ENCODE data around the gene POMGNT2.
"Not testable (repeated sequence)": the region's sequence is repeated elsewhere in the genome, so short reads cannot be mapped to it uniquely, and the experiment has no call there.

POMGNT2 gene

DNA sequence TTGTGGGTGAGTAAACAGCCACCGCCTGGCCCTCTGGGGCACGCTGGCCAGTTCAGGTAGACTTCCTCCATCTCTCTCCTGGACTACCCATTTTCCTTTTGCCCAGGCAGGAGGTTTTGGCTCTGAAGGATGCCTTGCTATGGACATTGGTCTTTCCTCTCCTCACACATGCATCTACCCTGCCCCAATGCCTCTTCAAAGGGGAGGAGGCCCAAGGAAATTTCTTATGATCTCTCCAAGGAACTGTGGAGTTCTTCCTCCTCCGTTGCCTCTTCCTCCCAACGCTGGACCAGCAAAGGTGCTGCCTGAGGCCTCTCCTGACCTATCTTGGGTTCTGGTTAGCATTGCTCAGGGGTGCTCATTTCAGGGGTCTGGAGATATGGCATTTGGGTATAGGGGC, 33.5 kb downstream of the POMGNT2 start:
- Histone ChIP-seq H3K27ac (ENCODE audit: extremely low read depth, low read depth, low read length) (no peak overlapping the region), H3K9me3 (ENCODE audit: control insufficient read depth, insufficient read depth, low read depth, low read length) (no peaks in the 10 kb centered on the region), H3K4me3 (ENCODE audit: low read depth, low read length) (no peak overlapping the region), H3K36me3 (ENCODE audit: control insufficient read depth in 2 of 2, insufficient read depth in 1 of 2, low read length in 2 of 2) (no peaks in the 10 kb centered on the region), H3K4me1 (ENCODE audit: control insufficient read depth, insufficient read depth, low read length) (no peaks in the 10 kb centered on the region)
- POLR2A ChIA-PET = no interaction called here
- TF ChIP-seq ZIC2 (tag by site-specific recombination; IDR thresholded peaks at IDR 0.05) (no peak), ZNF677 (tag by site-specific recombination; IDR thresholded peaks at IDR 0.05) (no peak), MYNN (tag by site-specific recombination; IDR thresholded peaks at IDR 0.05; ENCODE audit: borderline replicate concordance) (no peak), ZNF555 (tag by site-specific recombination; conservative IDR thresholded peaks at IDR 0.05) (no peak), ZNF341 (tag by site-specific recombination; IDR thresholded peaks at IDR 0.05; ENCODE audit: low read depth) (no peak), ZSCAN30 (tag by site-specific recombination; IDR thresholded peaks at IDR 0.05) (no peak), ZEB2 (tag by site-specific recombination; IDR thresholded peaks at IDR 0.05) (no peak), ZFP37 (tag by site-specific recombination; IDR thresholded peaks at IDR 0.05) (no peak), ZNF169 (tag by site-specific recombination; IDR thresholded peaks at IDR 0.05) (no peak), ZBTB48 (tag by site-specific recombination; IDR thresholded peaks at IDR 0.05) (no peak)
- TF ChIP-seq, protein P1, sequence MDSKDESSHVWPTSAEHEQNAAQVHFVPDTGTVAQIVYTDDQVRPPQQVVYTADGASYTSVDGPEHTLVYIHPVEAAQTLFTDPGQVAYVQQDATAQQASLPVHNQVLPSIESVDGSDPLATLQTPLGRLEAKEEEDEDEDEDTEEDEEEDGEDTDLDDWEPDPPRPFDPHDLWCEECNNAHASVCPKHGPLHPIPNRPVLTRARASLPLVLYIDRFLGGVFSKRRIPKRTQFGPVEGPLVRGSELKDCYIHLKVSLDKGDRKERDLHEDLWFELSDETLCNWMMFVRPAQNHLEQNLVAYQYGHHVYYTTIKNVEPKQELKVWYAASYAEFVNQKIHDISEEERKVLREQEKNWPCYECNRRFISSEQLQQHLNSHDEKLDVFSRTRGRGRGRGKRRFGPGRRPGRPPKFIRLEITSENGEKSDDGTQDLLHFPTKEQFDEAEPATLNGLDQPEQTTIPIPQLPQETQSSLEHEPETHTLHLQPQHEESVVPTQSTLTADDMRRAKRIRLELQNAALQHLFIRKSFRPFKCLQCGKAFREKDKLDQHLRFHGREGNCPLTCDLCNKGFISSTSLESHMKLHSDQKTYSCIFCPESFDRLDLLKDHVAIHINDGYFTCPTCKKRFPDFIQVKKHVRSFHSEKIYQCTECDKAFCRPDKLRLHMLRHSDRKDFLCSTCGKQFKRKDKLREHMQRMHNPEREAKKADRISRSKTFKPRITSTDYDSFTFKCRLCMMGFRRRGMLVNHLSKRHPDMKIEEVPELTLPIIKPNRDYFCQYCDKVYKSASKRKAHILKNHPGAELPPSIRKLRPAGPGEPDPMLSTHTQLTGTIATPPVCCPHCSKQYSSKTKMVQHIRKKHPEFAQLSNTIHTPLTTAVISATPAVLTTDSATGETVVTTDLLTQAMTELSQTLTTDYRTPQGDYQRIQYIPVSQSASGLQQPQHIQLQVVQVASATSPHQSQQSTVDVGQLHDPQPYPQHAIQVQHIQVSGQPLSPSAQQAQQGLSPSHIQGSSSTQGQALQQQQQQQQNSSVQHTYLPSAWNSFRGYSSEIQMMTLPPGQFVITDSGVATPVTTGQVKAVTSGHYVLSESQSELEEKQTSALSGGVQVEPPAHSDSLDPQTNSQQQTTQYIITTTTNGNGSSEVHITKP (tag by site-specific recombination; IDR thresholded peaks at IDR 0.05) = no peak
- CTCF ChIA-PET = interaction anchor here (1.3 kb wide), 1 partner anchor 14 kb away, joined by 3 read pairs; no protein-coding TSS in a partner anchor

DNA sequence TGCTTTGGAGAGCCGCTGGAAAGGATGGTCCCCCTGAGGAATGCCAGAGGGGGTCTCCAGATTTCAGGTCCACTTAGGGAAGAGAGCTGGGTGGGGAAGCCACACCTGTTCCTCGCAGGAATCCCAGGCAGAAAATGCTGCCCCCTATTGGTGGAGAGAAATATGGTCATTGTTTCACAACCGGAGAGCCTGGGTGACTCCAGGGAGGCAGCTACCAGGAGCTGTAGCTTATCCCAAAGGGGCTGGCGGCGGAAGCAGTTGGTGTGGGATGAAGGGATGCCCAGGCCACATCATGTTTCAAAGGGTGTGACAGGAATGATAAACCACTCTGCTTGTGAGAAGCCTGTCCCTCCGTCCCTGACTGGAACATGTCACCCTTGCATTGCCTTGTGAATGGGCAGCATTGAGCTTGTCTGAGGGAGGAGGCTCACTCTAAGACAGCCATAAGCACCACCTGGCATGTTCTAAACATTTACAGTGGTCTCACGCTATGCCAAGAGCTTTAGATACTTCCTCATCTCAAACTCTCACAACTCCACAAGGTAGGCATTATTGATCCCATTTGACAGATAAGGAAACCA, 34.5 kb downstream of the POMGNT2 start:
- H3K27ac ChIP-seq (ENCODE audit: extremely low read depth, low read depth, low read length) = no peak overlapping the region
- CTCF ChIA-PET = interaction anchor here (0.9 to 1.9 kb wide), 6 partner anchors 13 to 110 kb away, joined by 3 to 12 read pairs (median 7); no protein-coding TSS in a partner anchor
- no peak for TF ChIP-seq ZNF76 (tag by site-specific recombination; IDR thresholded peaks at IDR 0.05; ENCODE audit: borderline replicate concordance, low read depth)
- no peak for TF ChIP-seq ZNF302 (tag by site-specific recombination; IDR thresholded peaks at IDR 0.05; ENCODE audit: low read depth)
- TF ChIP-seq ZNF514 (tag by site-specific recombination; IDR thresholded peaks at IDR 0.05) = no peak
- TF ChIP-seq KLF8 (tag by site-specific recombination; IDR thresholded peaks at IDR 0.05) = no peak

DNA sequence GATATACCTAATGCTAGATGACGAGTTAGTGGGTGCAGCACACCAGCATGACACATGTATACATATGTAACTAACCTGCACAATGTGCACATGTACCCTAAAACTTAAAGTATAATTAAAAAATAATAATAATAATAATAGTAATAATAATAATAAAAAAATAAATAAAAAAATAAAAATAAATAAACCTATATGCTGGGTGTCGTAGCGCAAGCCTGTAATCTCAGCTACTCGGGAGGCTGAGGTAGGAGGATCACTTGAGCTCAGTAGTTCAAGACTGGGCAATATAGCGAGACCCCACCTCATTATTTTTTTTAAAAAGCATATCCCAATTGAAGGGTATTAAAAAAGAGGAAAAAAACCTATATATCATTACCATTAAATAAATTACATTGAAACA, 35.2 kb downstream of the POMGNT2 start:
- POLR2A ChIA-PET; H3K9me3 ChIP-seq (ENCODE audit: control insufficient read depth, insufficient read depth, low read depth, low read length): not testable (repeated sequence)
- CTCF ChIA-PET = interaction anchor here (0.6 to 1.9 kb wide), 5 partner anchors 17 to 545 kb away, joined by 3 to 12 read pairs (median 4); no protein-coding TSS in a partner anchor

More for the DNA sequence above, 34.5 kb downstream of the POMGNT2 start:
- Histone ChIP-seq H3K4me1 (ENCODE audit: control insufficient read depth, insufficient read depth, low read length) (no peaks in the 10 kb centered on the region), H3K36me3 (ENCODE audit: control insufficient read depth in 2 of 2, insufficient read depth in 1 of 2, low read length in 2 of 2) (no peaks in the 10 kb centered on the region), H3K4me3 (ENCODE audit: low read depth, low read length) (no peak overlapping the region), H3K9me3 (ENCODE audit: control insufficient read depth, insufficient read depth, low read depth, low read length) (no peaks in the 10 kb centered on the region)
- POLR2A ChIA-PET = no interaction called here

DNA sequence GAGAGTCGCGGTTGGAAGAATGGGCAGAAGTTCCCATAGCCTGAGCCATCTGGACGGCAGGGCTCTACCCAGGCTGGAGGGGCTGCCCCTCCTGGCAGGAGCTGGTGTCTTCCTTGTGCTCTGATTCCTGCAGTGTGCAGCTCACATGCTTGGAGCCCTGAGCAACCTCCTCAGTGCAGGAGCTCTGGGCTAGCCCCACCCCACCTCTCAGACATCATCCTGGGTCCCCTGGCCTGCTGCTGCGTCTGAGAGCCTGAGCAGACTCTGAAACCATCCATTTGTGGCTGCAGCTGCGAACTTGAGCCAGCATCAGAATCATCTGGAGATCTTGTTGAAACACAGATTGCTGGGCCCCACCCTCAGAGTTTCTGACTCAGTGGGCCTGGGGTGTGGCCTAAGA, 42.8 kb downstream of the POMGNT2 start:
- ChIA-PET POLR2A (no interaction called here), CTCF (no interaction called here)
- Histone ChIP-seq H3K9me3 (ENCODE audit: control insufficient read depth, insufficient read depth, low read depth, low read length) (no peaks in the 10 kb centered on the region), H3K4me1 (ENCODE audit: control insufficient read depth, insufficient read depth, low read length) (no peaks in the 10 kb centered on the region), H3K4me3 (ENCODE audit: low read depth, low read length) (no peak overlapping the region), H3K36me3 (ENCODE audit: control insufficient read depth in 2 of 2, insufficient read depth in 1 of 2, low read length in 2 of 2) (peaks cover 0 to 6% of the 10 kb centered on the region in 2 experiments; a peak in 1 of 3 replicates), H3K27ac (ENCODE audit: extremely low read depth, low read depth, low read length) (no peak overlapping the region)
- TF ChIP-seq GLIS2 (tag by site-specific recombination; IDR thresholded peaks at IDR 0.05) (no peak), ZFP41 (tag by site-specific recombination; IDR thresholded peaks at IDR 0.05; ENCODE audit: borderline replicate concordance) (no peak), ZNF701 (tag by site-specific recombination; IDR thresholded peaks at IDR 0.05) (no peak), ZNF112 (tag by site-specific recombination; IDR thresholded peaks at IDR 0.05) (no peak)

More for the DNA sequence above, 35.2 kb downstream of the POMGNT2 start:
- H3K4me3 ChIP-seq (ENCODE audit: low read depth, low read length); H3K4me1 ChIP-seq (ENCODE audit: control insufficient read depth, insufficient read depth, low read length); H3K36me3 ChIP-seq (ENCODE audit: control insufficient read depth in 2 of 2, insufficient read depth in 1 of 2, low read length in 2 of 2); H3K27ac ChIP-seq (ENCODE audit: extremely low read depth, low read depth, low read length): not testable (repeated sequence)
